Caco-2 (cell line): ENCODE data around the gene BOD1. TPM values are rescaled to one million over a fixed set of nuclear protein-coding genes. Genes with fewer than 3 reads are reported as not detected.

Source experiments
- BruUV-seq: library from RNA; stranded (reverse); fragments of 400-500 nt; replicated peaks from 2 replicates; lab custom pipeline; 2021; lab: Mats Ljungman, UMichigan
- CTCF ChIA-PET: fragments of 300-600 bp; sonication (Branson Sonifier 250); formaldehyde crosslinking; loops from one replicate; lab custom pipeline; 2022; ENCODE audit warnings: antibody characterized with exemption; lab: Charles Lee
- POLR2A ChIA-PET: fragments of 300-600 bp; sonication (Branson Sonifier 250); formaldehyde crosslinking; loops from one replicate; lab custom pipeline; 2022; ENCODE audit warnings: antibody characterized with exemption; lab: Charles Lee
- DNase-seq, 2 experiments: peaks; one replicate each; pipeline versions ENCODE4 v3.0.0 to v3.0.0-alpha.2; 2020 to 2022
- H3K27me3 ChIP-seq: replicated peaks from 2 replicates; pipeline ENCODE4 v1.6.0; 2011; ENCODE audit warnings: low read length; ENCODE audit not compliant: control insufficient read depth, insufficient read depth
- H3K36me3 ChIP-seq: 2 replicates; pipeline ENCODE4 v1.5.1; 2011; ENCODE audit warnings: low read length; ENCODE audit not compliant: control insufficient read depth, insufficient read depth
- H3K4me1 ChIP-seq: fragments of 250-450 bp; sonication (Bioruptor Pico); 2 replicates; pipeline ENCODE4 v1.5.1; 2020; ENCODE audit warnings: mild to moderate bottlenecking
- H3K4me3 ChIP-seq: 2 replicates; pipeline ENCODE4 v1.5.1; 2011; ENCODE audit warnings: low read depth, mild to moderate bottlenecking, control low read depth, low read length
- H3K9me3 ChIP-seq: fragments of 250-450 bp; sonication (Bioruptor Pico); 2 replicates; pipeline ENCODE4 v1.5.1; 2020; ENCODE audit warnings: mild to moderate bottlenecking, moderate library complexity
- H3K27ac Mint-ChIP-seq: one replicate; pipeline ENCODE4 v1.8.0; 2022; ENCODE audit warnings: mixed read lengths; ENCODE audit not compliant: unreplicated experiment
- H3K27me3 Mint-ChIP-seq: one replicate; pipeline ENCODE4 v1.8.0; 2022; ENCODE audit warnings: mixed read lengths; ENCODE audit not compliant: insufficient read depth, unreplicated experiment
- H3K36me3 Mint-ChIP-seq: one replicate; pipeline ENCODE4 v1.8.0; 2022; ENCODE audit warnings: mild to moderate bottlenecking, mixed read lengths; ENCODE audit not compliant: insufficient read depth, unreplicated experiment
- H3K4me1 Mint-ChIP-seq: one replicate; pipeline ENCODE4 v1.8.0; 2022; ENCODE audit warnings: low read depth, mixed read lengths; ENCODE audit not compliant: unreplicated experiment
- H3K4me3 Mint-ChIP-seq: one replicate; pipeline ENCODE4 v1.8.0; 2022; ENCODE audit warnings: mild to moderate bottlenecking, moderate library complexity, mixed read lengths; ENCODE audit not compliant: unreplicated experiment
- H3K9me3 Mint-ChIP-seq: one replicate; pipeline ENCODE4 v1.8.0; 2022; ENCODE audit warnings: mixed read lengths; ENCODE audit not compliant: unreplicated experiment
- intact Hi-C: fragments of 100-400 bp; cut with micrococcal nuclease; formaldehyde crosslinking; loops from one replicate; pipeline ENCODE4 v1.10.0; 2022; ENCODE audit not compliant: unreplicated experiment
- total RNA-seq: library from RNA; stranded (reverse); gene quantifications from 2 replicates; pipeline ENCODE4 v1.2.3, GENCODE V29; 2022
- TF ChIP-seq, protein P1 (sequence below), 2 experiments: fragments of 200-600 bp in 1 of 2; IDR thresholded peaks; 1 replicate in 1 of 2; 2 replicates in 1 of 2; pipeline versions ENCODE4 v1.5.1 to v1.8.0; 2011 to 2022; ENCODE audit warnings: antibody characterized with exemption in 1 of 2, control low read depth in 1 of 2, inconsistent platforms in 1 of 2, low read depth in 1 of 2, low read length in 1 of 2, mild to moderate bottlenecking in 1 of 2, moderate library complexity in 1 of 2; ENCODE audit not compliant: insufficient read depth in 1 of 2, severe bottlenecking in 1 of 2, unreplicated experiment in 1 of 2

The BOD1 gene
- total RNA-seq, 1 experiment from 2014 or later: 120 TPM

DNA sequence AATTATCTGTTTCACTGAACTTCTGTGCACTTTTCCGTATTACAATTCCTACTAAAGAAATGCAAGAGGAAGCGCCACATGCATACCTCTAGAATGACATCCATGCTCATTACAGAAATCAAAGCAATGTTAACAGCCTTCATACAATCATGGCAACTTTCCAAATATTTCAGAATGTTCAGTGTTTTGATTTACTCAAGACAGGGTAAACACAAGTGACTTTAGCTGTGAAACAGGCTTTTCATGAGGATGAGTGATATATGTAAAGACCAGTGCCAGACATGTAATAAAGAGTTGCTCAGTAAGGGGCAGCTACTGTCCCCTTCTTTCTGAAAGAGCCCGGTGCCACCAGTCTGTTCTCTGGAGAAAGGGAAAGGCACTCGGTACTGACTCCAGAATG is 4.7 kb downstream of the BOD1 start:
- TF ChIP-seq, protein P1, sequence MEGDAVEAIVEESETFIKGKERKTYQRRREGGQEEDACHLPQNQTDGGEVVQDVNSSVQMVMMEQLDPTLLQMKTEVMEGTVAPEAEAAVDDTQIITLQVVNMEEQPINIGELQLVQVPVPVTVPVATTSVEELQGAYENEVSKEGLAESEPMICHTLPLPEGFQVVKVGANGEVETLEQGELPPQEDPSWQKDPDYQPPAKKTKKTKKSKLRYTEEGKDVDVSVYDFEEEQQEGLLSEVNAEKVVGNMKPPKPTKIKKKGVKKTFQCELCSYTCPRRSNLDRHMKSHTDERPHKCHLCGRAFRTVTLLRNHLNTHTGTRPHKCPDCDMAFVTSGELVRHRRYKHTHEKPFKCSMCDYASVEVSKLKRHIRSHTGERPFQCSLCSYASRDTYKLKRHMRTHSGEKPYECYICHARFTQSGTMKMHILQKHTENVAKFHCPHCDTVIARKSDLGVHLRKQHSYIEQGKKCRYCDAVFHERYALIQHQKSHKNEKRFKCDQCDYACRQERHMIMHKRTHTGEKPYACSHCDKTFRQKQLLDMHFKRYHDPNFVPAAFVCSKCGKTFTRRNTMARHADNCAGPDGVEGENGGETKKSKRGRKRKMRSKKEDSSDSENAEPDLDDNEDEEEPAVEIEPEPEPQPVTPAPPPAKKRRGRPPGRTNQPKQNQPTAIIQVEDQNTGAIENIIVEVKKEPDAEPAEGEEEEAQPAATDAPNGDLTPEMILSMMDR (IDR thresholded peaks at IDR 0.05; ENCODE audit: insufficient read depth in 1 of 2, low read depth in 1 of 2, low read length in 1 of 2, severe bottlenecking in 1 of 2, unreplicated experiment in 1 of 2): no peak
- peaks cover 17% of the 10 kb centered on the region for H3K4me1 Mint-ChIP-seq
- H3K27ac Mint-ChIP-seq: no peak overlapping the region
- H3K36me3 Mint-ChIP-seq: peaks cover 65% of the 10 kb centered on the region
- no peak overlapping the region for H3K4me3 Mint-ChIP-seq
- H3K27me3 ChIP-seq: no peaks in the 10 kb centered on the region
- no peaks in the 10 kb centered on the region for H3K9me3 Mint-ChIP-seq
- H3K27me3 Mint-ChIP-seq: no peaks in the 10 kb centered on the region
- no peak overlapping the region for H3K4me3 ChIP-seq
- peaks cover 16% of the 10 kb centered on the region for H3K4me1 ChIP-seq
- POLR2A ChIA-PET: no interaction called here
- intact Hi-C loops: no loop called here
- CTCF ChIA-PET: no interaction called here
- no peak for DNase-seq
- H3K9me3 ChIP-seq: no peaks in the 10 kb centered on the region
- H3K36me3 ChIP-seq: peaks cover 2% of the 10 kb centered on the region
- BruUV-seq: no TSS peak

DNA sequence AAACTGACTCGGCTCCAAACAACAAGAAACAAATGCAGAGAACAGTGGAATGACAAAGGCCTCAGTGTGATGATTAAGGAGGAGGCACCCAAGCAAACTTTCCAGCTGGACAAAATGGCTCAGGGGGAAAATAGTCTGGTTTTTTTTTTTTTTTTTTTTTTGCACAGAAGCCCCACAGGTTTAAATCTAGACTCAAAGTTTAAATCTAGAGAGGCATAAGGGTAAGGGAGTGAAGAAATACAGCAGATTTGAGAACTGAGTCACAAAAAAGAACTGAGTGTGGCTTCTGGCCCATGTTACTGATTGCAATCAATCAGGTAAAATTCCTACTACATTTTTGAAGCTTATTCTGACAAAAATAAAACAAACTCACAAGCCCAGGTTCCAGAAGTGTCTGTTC is 12.3 kb downstream of the BOD1 start:
- no peak for DNase-seq
- Histone ChIP-seq H3K27me3 (no peaks in the 10 kb centered on the region), H3K4me1 (no peaks in the 10 kb centered on the region), H3K36me3 (peaks cover 4% of the 10 kb centered on the region), H3K9me3 (no peaks in the 10 kb centered on the region), H3K4me3 (no peak overlapping the region)
- H3K9me3 Mint-ChIP-seq: no peaks in the 10 kb centered on the region
- POLR2A ChIA-PET: no interaction called here
- TF ChIP-seq, protein P1 (IDR thresholded peaks at IDR 0.05; ENCODE audit: insufficient read depth in 1 of 2, low read depth in 1 of 2, low read length in 1 of 2, severe bottlenecking in 1 of 2, unreplicated experiment in 1 of 2): no peak
- intact Hi-C loops: no loop called here
- H3K4me3 Mint-ChIP-seq: no peak overlapping the region
- CTCF ChIA-PET: no interaction called here
- BruUV-seq: no TSS peak
- no peaks in the 10 kb centered on the region for H3K27me3 Mint-ChIP-seq
- no peaks in the 10 kb centered on the region for H3K4me1 Mint-ChIP-seq
- peaks cover 46% of the 10 kb centered on the region for H3K36me3 Mint-ChIP-seq
- no peak overlapping the region for H3K27ac Mint-ChIP-seq

- Histone ChIP-seq H3K4me1 (no peaks in the 10 kb centered on the region), H3K4me3 (no peak overlapping the region), H3K27me3 (no peaks in the 10 kb centered on the region), H3K36me3 (peaks cover 4% of the 10 kb centered on the region), H3K9me3 (no peaks in the 10 kb centered on the region)
- Mint-ChIP-seq H3K27me3 (no peaks in the 10 kb centered on the region), H3K9me3 (no peaks in the 10 kb centered on the region), H3K36me3 (peaks cover 34% of the 10 kb centered on the region), H3K4me3 (no peak overlapping the region), H3K4me1 (no peaks in the 10 kb centered on the region), H3K27ac (no peak overlapping the region)
- POLR2A ChIA-PET: no interaction called here
- no peak for DNase-seq
- no TSS peak for BruUV-seq
- CTCF ChIA-PET: interaction anchor here (0.6 to 1.2 kb wide), 3 partner anchors 13 to 842 kb away, joined by 3 read pairs; partner anchors contain the start of gene NSG2
- intact Hi-C loops: no loop called here
- TF ChIP-seq, protein P1 (IDR thresholded peaks at IDR 0.05; ENCODE audit: insufficient read depth in 1 of 2, low read depth in 1 of 2, low read length in 1 of 2, severe bottlenecking in 1 of 2, unreplicated experiment in 1 of 2): no peak
Measured at GRCh38 chr5:173602423-173602822, 14.0 kb downstream of the BOD1 start.
